ENCODE measurements around the gene SLC12A5.

GRCh38 chr20:46053416-46053815 lies 24.4 kb downstream of the SLC12A5 start:
- no peak for TF ChIP-seq CTCF (IDR thresholded peaks at IDR 0.05)
- no peak for TF ChIP-seq EZH2 (IDR thresholded peaks at IDR 0.05)

All from neural progenitor cell (in vitro differentiated cells).